CD14-positive monocyte (primary cell): Measurements from ENCODE around the gene ZNF724. TPM values are rescaled to one million over a fixed set of nuclear protein-coding genes. Genes with fewer than 3 reads are reported as not detected.

Experiments used
- DNase-seq, 3 donors: peaks; one replicate each; pipeline ENCODE4 v3.0.0-alpha.2; 2011 to 2022
- H2AFZ ChIP-seq: 2 replicates; pipeline ENCODE4 v1.6.0; 2012; ENCODE audit warnings: mild to moderate bottlenecking, low read depth, low read length, inconsistent platforms; ENCODE audit not compliant: insufficient read depth, poor library complexity, severe bottlenecking
- H3K27ac ChIP-seq, 2 donors: 1 replicate in 1 of 2; 2 replicates in 1 of 2; pipeline ENCODE4 v1.5.1; 2012 to 2013; ENCODE audit warnings: low read length in 2 of 2, control low read depth in 1 of 2, inconsistent platforms in 1 of 2, low read depth in 1 of 2, mild to moderate bottlenecking in 1 of 2
- H3K27me3 ChIP-seq, 2 donors: one replicate each; pipeline versions ENCODE4 v1.6.0 to v1.6.1; 2011 to 2013; ENCODE audit warnings: low read length in 2 of 2; ENCODE audit not compliant: control insufficient read depth in 2 of 2, insufficient read depth in 2 of 2
- H3K36me3 ChIP-seq, 2 donors: replicated peaks in 1 of 2; 1 replicate in 1 of 2; 2 replicates in 1 of 2; pipeline versions ENCODE4 v1.5.1 to v1.6.1; 2012 to 2013; ENCODE audit warnings: low read length in 2 of 2, control low read depth in 1 of 2, inconsistent platforms in 1 of 2, mild to moderate bottlenecking in 1 of 2; ENCODE audit not compliant: insufficient read depth in 2 of 2, control insufficient read depth in 1 of 2
- H3K4me1 ChIP-seq, 2 donors: 1 replicate in 1 of 2; 2 replicates in 1 of 2; pipeline versions ENCODE4 v1.5.1 to v1.6.1; 2012 to 2013; ENCODE audit warnings: low read length in 2 of 2, control low read depth in 1 of 2, inconsistent platforms in 1 of 2, mild to moderate bottlenecking in 1 of 2, moderate library complexity in 1 of 2; ENCODE audit not compliant: insufficient read depth in 2 of 2, control insufficient read depth in 1 of 2
- H3K4me2 ChIP-seq: replicated peaks from 2 replicates; pipeline ENCODE3; 2012; ENCODE audit warnings: low read length, moderate library complexity, mild to moderate bottlenecking; ENCODE audit not compliant: poor library complexity, severe bottlenecking; ENCODE audit errors: extremely low read depth
- H3K4me3 ChIP-seq, 3 experiments: fragments of 200-600 bp in 1 of 3; sonication (generic) in 1 of 3; replicated peaks in 1 of 3; 1 replicate in 2 of 3; 2 replicates in 1 of 3; pipeline ENCODE4 v1.5.1; 2011 to 2013; ENCODE audit warnings: low read length in 3 of 3, mild to moderate bottlenecking in 3 of 3, control low read depth in 2 of 3, low read depth in 2 of 3, inconsistent platforms in 1 of 3, moderate library complexity in 1 of 3
- H3K79me2 ChIP-seq: 2 replicates; pipeline ENCODE4 v1.6.0; 2012; ENCODE audit warnings: mild to moderate bottlenecking, control low read depth, inconsistent platforms, low read length, moderate library complexity; ENCODE audit not compliant: insufficient read depth
- H3K9ac ChIP-seq: 2 replicates; pipeline ENCODE4 v1.6.0; 2017; ENCODE audit warnings: low read length, mild to moderate bottlenecking; ENCODE audit not compliant: insufficient read depth, poor library complexity, severe bottlenecking
- H3K9me3 ChIP-seq, 2 donors: replicated peaks in 1 of 2; 1 replicate in 1 of 2; 2 replicates in 1 of 2; pipeline versions ENCODE4 v1.5.1 to v1.6.1; 2012 to 2013; ENCODE audit warnings: low read length in 2 of 2, control low read depth in 1 of 2; ENCODE audit not compliant: control insufficient read depth in 1 of 2, insufficient read depth in 1 of 2
- H4K20me1 ChIP-seq: 2 replicates; pipeline ENCODE4 v1.6.0; 2012; ENCODE audit warnings: mild to moderate bottlenecking, low read length, control low read depth, moderate library complexity; ENCODE audit not compliant: insufficient read depth
- H3K27ac Mint-ChIP-seq, 7 donors: one replicate each; pipeline ENCODE4 v1.8.0; 2020; ENCODE audit warnings: mild to moderate bottlenecking in 7 of 7, mixed read lengths in 7 of 7, moderate library complexity in 6 of 7, inconsistent platforms in 2 of 7
- H3K27me3 Mint-ChIP-seq, 3 donors: one replicate each; pipeline ENCODE4 v1.8.0; 2021 to 2022; ENCODE audit warnings: low read depth in 3 of 3, mild to moderate bottlenecking in 3 of 3, mixed read lengths in 3 of 3, moderate library complexity in 3 of 3, inconsistent platforms in 1 of 3
- H3K36me3 Mint-ChIP-seq, 2 donors: one replicate each; pipeline ENCODE4 v1.8.0; 2020; ENCODE audit warnings: mixed read lengths in 2 of 2, inconsistent platforms in 1 of 2, mild to moderate bottlenecking in 1 of 2
- H3K4me1 Mint-ChIP-seq: one replicate; pipeline ENCODE4 v1.8.0; 2020; ENCODE audit warnings: mild to moderate bottlenecking, mixed read lengths
- H3K4me3 Mint-ChIP-seq, 2 donors: one replicate each; pipeline ENCODE4 v1.8.0; 2020; ENCODE audit warnings: mild to moderate bottlenecking in 2 of 2, mixed read lengths in 2 of 2, moderate library complexity in 1 of 2
- H3K9me3 Mint-ChIP-seq, 7 donors: one replicate each; pipeline ENCODE4 v1.8.0; 2020 to 2022; ENCODE audit warnings: mixed read lengths in 7 of 7, mild to moderate bottlenecking in 6 of 7, moderate library complexity in 6 of 7, inconsistent platforms in 2 of 7
- CTCF ChIP-seq: fragments of 200-600 bp; IDR thresholded peaks from one replicate; pipeline ENCODE4 v1.8.0; 2022; ENCODE audit warnings: antibody characterized with exemption, mild to moderate bottlenecking
- WGBS: methylation state at CpG from one replicate; pipeline ENCODE4 v1.1.5; 2013; ENCODE audit warnings: missing lambda C conversion rate; ENCODE audit not compliant: insufficient coverage; 5-methylcytosine and 5-hydroxymethylcytosine counted together
- intact Hi-C, 2 donors: fragments of 100-400 bp; cut with micrococcal nuclease; formaldehyde crosslinking; loops; one replicate each; pipeline versions ENCODE4 v1.15.0 to v1.15.1; 2023
- polyA plus RNA-seq, 3 donors: library from polyadenylated mRNA; depleted of rRNA in 1 of 3; unstranded in 2 of 3; stranded (reverse) in 1 of 3; fragments of 300-500 nt in 2 of 3; fragments of >200 nt in 1 of 3; fragmentation: Illumina TruSeq in 2 of 3; gene quantifications; 1 replicate in 2 of 3; 2 replicates in 1 of 3; pipeline ENCODE4 v1.2.3, GENCODE V29; 2012 to 2021

The ZNF724 gene
- polyA plus RNA-seq, 3 donors = 0.25 to 0.59 (median 0.40) TPM

GRCh38 chr19:23262920-23263319 lies 12.7 kb upstream of the ZNF724 start:
- Histone ChIP-seq H3K27me3 (no peaks in the 10 kb centered on the region), H3K4me2 (no peak overlapping the region), H3K36me3 (peaks cover 21 to 28% of the 10 kb centered on the region in 2 donors), H2AFZ (no peak overlapping the region), H3K9ac (no peak overlapping the region), H3K79me2 (no peaks in the 10 kb centered on the region), H3K9me3 (peaks cover 0 to 9% of the 10 kb centered on the region in 2 donors), H4K20me1 (no peaks in the 10 kb centered on the region), H3K4me1 (no peaks in the 10 kb centered on the region), H3K27ac (no peak overlapping the region), H3K4me3 (no peak overlapping the region)
- Mint-ChIP-seq H3K36me3 (peaks cover 35 to 52% of the 10 kb centered on the region in 2 donors), H3K4me1 (peaks cover 3% of the 10 kb centered on the region), H3K4me3 (no peak overlapping the region), H3K9me3 (peaks cover 2 to 11% (median 5%) of the 10 kb centered on the region in 7 donors), H3K27ac (no peak overlapping the region), H3K27me3 (no peaks in the 10 kb centered on the region)
- intact Hi-C loops = no loop called here
- WGBS = 90% methylated on average over 3 of the region's 5 CpGs
- no peak for TF ChIP-seq CTCF
- no peak for DNase-seq

GRCh38 chr19:23261496-23262020 lies 11.4 kb upstream of the ZNF724 start:
- no peaks in the 10 kb centered on the region for H4K20me1 ChIP-seq
- TF ChIP-seq CTCF = no peak
- H3K4me2 ChIP-seq = no peak overlapping the region
- Mint-ChIP-seq H3K4me3 (no peak overlapping the region), H3K36me3 (peaks cover 28 to 40% of the 10 kb centered on the region in 2 donors), H3K27me3 (no peaks in the 10 kb centered on the region), H3K4me1 (peaks cover 3% of the 10 kb centered on the region), H3K9me3 (peaks cover 0 to 11% (median 8%) of the 10 kb centered on the region in 7 donors), H3K27ac (no peak overlapping the region)
- H2AFZ ChIP-seq = no peak overlapping the region
- H3K36me3 ChIP-seq = peaks cover 15 to 28% of the 10 kb centered on the region in 2 donors
- no peak for DNase-seq
- no peaks in the 10 kb centered on the region for H3K79me2 ChIP-seq
- no peaks in the 10 kb centered on the region for H3K4me1 ChIP-seq
- WGBS = 96% methylated on average over 3 of the region's 3 CpGs
- intact Hi-C loops = no loop called here
- H3K9ac ChIP-seq = no peak overlapping the region
- H3K27me3 ChIP-seq = no peaks in the 10 kb centered on the region
- no peak overlapping the region for H3K27ac ChIP-seq
- H3K9me3 ChIP-seq = peaks cover 0 to 9% of the 10 kb centered on the region in 2 donors
- H3K4me3 ChIP-seq = no peak overlapping the region
